ENCODE data around the gene TNFRSF13B. TPM values are rescaled to one million over a fixed set of nuclear protein-coding genes. Genes with fewer than 3 reads are reported as not detected.

The TNFRSF13B gene
- total RNA-seq, 3 donors from 2014 or later: 0.38 to 1.4 (median 0.98) TPM

GRCh38 chr17:16934836-16935235 is 37.1 kb downstream of the TNFRSF13B start:
- Histone ChIP-seq H3K36me3 (ENCODE audit: low read depth) (no peaks in the 10 kb centered on the region), H3K9me3 (no peaks in the 10 kb centered on the region), H3K4me3 (no peak overlapping the region), H3K4me1 (ENCODE audit: low read depth) (no peaks in the 10 kb centered on the region)
- no peak for TF ChIP-seq CTCF (IDR thresholded peaks at IDR 0.05)
- no peak for ATAC-seq
- intact Hi-C loops (cut with DNase I, micrococcal nuclease): no loop called here
- no peak for DNase-seq

GRCh38 chr17:16934133-16934795 is 37.7 kb downstream of the TNFRSF13B start:
- Histone ChIP-seq H3K4me1 (ENCODE audit: low read depth) (no peaks in the 10 kb centered on the region), H3K36me3 (ENCODE audit: low read depth) (no peaks in the 10 kb centered on the region), H3K4me3 (no peak overlapping the region), H3K9me3 (no peaks in the 10 kb centered on the region)
- intact Hi-C loops (cut with DNase I, micrococcal nuclease): no loop called here
- no peak for ATAC-seq
- no peak for DNase-seq
- no peak for TF ChIP-seq CTCF (IDR thresholded peaks at IDR 0.05)

GRCh38 chr17:16933317-16934132 is 38.4 kb downstream of the TNFRSF13B start:
- intact Hi-C loops (cut with DNase I, micrococcal nuclease): no loop called here
- no peak for DNase-seq
- Histone ChIP-seq H3K4me1 (ENCODE audit: low read depth) (no peaks in the 10 kb centered on the region), H3K36me3 (ENCODE audit: low read depth) (no peaks in the 10 kb centered on the region), H3K4me3 (no peak overlapping the region), H3K9me3 (no peaks in the 10 kb centered on the region)
- no peak for TF ChIP-seq CTCF (IDR thresholded peaks at IDR 0.05)
- ATAC-seq: no peak

GRCh38 chr17:16932611-16933010 is 39.3 kb downstream of the TNFRSF13B start:
- ATAC-seq: no peak
- TF ChIP-seq CTCF (IDR thresholded peaks at IDR 0.05): no peak
- intact Hi-C loops (cut with DNase I, micrococcal nuclease): no loop called here

GRCh38 chr17:16932156-16932555 is 39.8 kb downstream of the TNFRSF13B start:
- TF ChIP-seq CTCF (IDR thresholded peaks at IDR 0.05): no peak
- Histone ChIP-seq H3K4me3 (no peak overlapping the region), H3K36me3 (ENCODE audit: low read depth) (no peaks in the 10 kb centered on the region), H3K9me3 (no peaks in the 10 kb centered on the region), H3K4me1 (ENCODE audit: low read depth) (no peaks in the 10 kb centered on the region)
- intact Hi-C loops (cut with DNase I, micrococcal nuclease): no loop called here
- DNase-seq (no peak), ATAC-seq (no peak)

More at GRCh38 chr17:16932611-16933010, 39.3 kb downstream of the TNFRSF13B start:
- no peak for DNase-seq
- no peak overlapping the region for H3K4me3 ChIP-seq
- no peaks in the 10 kb centered on the region for H3K9me3 ChIP-seq
- no peaks in the 10 kb centered on the region for H3K36me3 ChIP-seq (ENCODE audit: low read depth)
- no peaks in the 10 kb centered on the region for H3K4me1 ChIP-seq (ENCODE audit: low read depth)

Measured in mucosa of descending colon (tissue), 3 donors.